WI38 (cell line): ENCODE measurements around the gene RPL38.

ENCODE experiments used
- H3K4me3 ChIP-seq: 2 replicates; pipeline ENCODE4 v1.5.1; 2011; ENCODE audit warnings: low read depth, mild to moderate bottlenecking, control low read depth, low read length
- TF ChIP-seq, protein P1 (sequence below): IDR thresholded peaks from 2 replicates; pipeline ENCODE4 v1.5.1; 2012; ENCODE audit warnings: low read depth, mild to moderate bottlenecking, control low read depth, low read length

RPL38 gene

DNA sequence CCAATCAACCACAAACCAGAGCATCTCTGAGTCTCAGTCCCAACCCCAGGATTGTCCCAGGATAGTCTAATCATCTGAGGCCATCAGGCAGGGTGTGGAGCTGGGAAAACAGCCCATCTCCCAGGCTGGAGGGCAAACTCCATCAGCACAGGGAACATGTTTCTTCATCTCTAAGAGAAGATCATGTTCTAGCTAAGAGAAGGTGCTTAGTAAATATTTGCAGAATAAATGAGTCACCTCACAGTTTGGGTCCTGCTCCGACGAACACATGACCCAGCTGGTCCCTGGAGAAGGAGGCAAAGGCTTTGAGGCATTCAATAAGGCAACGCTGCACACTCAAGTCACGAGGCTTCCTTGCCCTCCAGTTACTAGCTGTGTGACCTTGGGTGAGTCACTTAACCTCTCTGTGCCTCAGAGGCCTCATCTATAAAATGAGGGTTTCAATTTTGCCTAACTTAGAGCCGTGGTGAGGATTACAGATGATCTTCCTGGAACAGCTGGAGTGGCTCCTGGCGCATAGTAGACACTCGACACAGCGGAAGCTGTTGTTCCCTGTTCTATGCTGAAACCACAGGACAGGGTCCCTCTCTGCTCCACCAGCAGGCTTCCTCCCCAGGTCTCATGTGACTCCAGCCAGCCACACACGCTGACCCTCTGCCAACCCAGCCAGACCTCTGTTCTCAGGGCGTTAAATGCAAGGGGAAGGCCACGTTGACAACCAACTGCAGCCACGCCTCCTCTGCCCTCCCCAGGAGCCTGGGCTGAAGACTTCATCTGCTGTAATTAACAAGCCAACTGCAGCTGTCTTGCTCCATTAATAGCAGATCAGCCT is 10.3 kb upstream of the RPL38 start:
- H3K4me3 ChIP-seq, result no peak overlapping the region
- TF ChIP-seq, protein P1, sequence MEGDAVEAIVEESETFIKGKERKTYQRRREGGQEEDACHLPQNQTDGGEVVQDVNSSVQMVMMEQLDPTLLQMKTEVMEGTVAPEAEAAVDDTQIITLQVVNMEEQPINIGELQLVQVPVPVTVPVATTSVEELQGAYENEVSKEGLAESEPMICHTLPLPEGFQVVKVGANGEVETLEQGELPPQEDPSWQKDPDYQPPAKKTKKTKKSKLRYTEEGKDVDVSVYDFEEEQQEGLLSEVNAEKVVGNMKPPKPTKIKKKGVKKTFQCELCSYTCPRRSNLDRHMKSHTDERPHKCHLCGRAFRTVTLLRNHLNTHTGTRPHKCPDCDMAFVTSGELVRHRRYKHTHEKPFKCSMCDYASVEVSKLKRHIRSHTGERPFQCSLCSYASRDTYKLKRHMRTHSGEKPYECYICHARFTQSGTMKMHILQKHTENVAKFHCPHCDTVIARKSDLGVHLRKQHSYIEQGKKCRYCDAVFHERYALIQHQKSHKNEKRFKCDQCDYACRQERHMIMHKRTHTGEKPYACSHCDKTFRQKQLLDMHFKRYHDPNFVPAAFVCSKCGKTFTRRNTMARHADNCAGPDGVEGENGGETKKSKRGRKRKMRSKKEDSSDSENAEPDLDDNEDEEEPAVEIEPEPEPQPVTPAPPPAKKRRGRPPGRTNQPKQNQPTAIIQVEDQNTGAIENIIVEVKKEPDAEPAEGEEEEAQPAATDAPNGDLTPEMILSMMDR, result no peak

DNA sequence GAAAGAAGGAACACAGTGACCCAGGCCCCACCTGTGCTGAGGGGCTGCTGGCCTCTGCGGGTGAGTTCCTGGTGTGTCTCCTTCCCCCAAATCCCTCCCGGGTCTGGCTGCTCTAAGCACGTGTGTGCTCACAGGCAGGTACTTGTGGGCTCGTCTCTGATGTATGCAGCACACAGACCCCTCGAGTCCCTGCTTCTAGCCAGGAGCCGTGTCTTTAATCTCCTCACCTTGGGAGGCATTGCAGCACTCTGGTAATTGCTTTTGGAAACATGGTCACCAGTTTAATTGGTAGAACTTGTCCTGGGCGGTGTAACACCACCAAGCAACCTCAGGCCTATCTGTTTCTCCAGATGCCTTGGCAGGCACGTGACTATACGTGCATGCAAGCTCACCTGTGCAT is 8.8 kb upstream of the RPL38 start:
- TF ChIP-seq, protein P1, result no peak

DNA sequence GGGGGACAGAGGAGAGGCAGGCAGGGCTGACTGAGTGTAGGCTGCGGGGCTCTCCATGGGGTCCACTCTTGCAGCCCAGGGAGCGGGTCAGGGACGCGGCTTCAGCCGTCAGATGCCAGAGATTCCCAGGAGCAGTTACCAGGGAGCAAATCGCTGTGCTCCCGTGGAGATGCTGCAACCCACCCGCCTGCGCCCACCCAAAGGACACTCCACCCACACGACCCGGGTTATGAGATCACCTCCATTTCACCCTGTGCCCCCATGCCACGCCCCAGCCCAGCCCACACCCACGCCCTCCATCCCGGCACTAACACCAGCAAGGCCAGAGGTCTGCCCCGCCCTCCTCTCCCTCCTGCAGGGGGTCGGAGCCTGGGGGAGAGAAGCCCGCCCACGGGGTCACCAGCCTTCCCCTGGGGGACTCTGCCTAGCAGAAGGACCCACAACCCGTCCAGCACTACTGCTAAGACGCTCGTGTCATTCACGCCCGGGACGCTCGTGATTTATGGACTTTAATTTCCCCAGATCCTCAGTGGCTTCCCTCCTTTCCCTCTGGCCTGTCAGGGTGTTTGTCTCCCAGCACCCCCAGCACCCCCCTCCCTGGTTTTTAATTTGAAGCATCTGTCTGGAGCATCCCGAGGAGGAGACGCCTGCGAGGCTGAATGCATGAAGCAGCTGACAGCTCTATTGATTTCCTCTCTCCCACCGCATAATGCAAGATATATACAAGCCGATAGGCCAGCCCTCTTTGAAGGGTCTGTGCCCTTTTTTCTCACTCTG is 6.7 kb upstream of the RPL38 start:
- H3K4me3 ChIP-seq, result no peak overlapping the region
- TF ChIP-seq, protein P1, result no peak

More for the DNA sequence above, 8.8 kb upstream of the RPL38 start:
- H3K4me3 ChIP-seq, result no peak overlapping the region

DNA sequence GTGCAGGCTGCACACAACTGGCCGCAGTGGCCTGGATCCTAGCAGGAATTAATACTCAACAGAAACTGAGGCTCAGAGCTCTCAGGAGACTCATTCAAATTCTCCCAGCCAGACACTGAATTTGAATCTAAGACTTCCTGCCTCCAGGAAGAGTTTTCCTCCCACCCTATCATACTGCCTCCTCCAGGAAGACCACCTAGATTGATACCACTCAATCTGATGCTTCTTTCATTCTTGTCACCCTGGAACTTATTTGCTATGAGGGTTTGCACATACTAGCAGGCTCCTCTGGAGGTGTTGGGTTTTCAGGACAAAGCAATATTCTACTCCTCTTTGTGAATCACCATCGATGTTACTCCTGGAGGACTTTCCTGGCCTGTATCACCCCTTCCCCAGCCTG is 5.7 kb upstream of the RPL38 start:
- TF ChIP-seq, protein P1, result no peak
- no peak overlapping the region for H3K4me3 ChIP-seq

DNA sequence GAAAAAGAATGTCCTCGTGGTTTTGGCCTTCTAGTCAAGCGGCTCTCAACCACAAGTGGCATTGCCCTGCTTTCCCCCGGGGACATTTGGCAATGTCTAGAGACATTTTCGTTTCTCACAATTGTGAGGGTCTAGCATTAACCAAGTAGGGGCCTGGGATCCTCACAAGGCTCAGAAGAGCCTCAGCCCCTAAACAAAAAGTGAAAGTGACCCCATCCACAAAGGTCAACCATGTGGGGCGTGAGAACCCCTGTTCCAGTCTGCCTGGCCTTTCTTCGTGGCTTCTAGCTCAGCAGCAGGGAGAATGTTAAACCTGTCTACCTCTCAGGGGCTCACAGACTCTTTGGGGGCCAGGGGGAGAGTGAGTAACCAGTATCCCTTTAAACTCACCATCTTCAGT is 4.8 kb upstream of the RPL38 start:
- H3K4me3 ChIP-seq, result no peak overlapping the region
- TF ChIP-seq, protein P1, result no peak

DNA sequence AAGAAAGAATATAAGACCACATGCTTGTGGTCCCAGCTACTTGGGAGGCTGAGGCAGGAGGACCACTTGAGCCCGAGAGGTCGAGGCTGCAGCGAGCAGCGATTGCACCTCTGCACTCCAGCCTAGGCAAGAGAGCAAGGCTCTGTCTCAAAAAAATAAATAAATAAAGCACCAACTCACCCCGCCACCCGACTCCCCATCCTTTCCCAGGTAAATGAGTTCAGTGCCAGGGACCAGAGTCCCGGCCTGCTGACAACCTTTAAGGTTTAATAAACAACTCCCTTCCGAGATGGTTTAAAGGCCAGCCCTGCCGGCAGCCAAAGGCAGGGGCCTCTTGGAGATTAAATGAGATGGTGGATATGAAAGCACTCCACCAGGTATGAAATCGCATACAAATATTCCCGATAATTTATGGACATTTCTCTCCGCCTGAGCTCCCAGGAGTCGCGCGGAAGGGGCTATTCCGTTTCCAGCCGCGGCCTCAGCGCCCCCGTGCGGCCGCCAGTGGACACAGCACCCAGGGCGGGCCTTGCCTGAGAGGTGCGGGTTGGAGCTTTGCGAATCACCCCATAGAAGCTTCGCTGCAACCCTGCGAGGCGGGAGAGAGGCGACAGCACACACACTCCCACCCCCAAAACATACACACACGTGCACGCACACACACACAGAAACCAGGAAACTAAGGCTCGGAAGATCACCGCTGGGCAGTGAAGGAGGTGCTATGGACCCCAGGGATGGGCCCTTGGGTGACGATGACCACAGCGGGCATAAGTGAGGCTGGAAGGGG is 4.0 kb upstream of the RPL38 start:
- TF ChIP-seq, protein P1, result peak; percentile 97
- H3K4me3 ChIP-seq, result no peak overlapping the region
